Measurements from ENCODE around the gene AUTS2.

DNA sequence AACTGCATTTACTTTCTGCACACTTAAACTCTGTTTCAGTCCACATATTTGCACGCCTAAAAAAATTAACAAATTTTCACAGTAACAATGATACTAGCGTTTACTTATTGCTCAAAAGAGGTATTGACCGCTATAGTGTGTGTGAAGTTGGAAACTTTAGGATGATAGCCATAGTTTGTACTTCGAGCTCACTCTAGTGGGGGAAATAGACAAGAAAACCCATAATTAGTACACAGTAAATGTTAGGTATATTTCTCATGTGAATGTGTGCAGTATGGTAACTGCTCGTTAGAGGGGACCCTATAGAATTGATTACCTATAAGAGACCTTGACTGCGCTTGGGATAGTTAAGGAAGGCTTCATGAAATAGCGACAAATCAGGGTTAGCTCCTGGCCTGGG lies 238.4 kb downstream of the AUTS2 start:
- TF ChIP-seq, protein P1, sequence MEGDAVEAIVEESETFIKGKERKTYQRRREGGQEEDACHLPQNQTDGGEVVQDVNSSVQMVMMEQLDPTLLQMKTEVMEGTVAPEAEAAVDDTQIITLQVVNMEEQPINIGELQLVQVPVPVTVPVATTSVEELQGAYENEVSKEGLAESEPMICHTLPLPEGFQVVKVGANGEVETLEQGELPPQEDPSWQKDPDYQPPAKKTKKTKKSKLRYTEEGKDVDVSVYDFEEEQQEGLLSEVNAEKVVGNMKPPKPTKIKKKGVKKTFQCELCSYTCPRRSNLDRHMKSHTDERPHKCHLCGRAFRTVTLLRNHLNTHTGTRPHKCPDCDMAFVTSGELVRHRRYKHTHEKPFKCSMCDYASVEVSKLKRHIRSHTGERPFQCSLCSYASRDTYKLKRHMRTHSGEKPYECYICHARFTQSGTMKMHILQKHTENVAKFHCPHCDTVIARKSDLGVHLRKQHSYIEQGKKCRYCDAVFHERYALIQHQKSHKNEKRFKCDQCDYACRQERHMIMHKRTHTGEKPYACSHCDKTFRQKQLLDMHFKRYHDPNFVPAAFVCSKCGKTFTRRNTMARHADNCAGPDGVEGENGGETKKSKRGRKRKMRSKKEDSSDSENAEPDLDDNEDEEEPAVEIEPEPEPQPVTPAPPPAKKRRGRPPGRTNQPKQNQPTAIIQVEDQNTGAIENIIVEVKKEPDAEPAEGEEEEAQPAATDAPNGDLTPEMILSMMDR (IDR thresholded peaks at IDR 0.05) = no peak
- TF ChIP-seq POLR2AphosphoS5 (IDR thresholded peaks at IDR 0.05; ENCODE audit: insufficient read depth in 1 of 2, low read depth in 1 of 2) = no peak

Data from vagina (tissue), 2 donors.